Measurements from ENCODE around the gene FOXL2. TPM values are rescaled to one million over a fixed set of nuclear protein-coding genes. Genes with fewer than 3 reads are reported as not detected.
A peak's percentile ranks its signal among the peaks of the same experiment; 100 is the strongest.

The FOXL2 gene
- total RNA-seq (not detected), polyA plus RNA-seq (not detected)

GRCh38 chr3:138946663-138947494 is at the start of gene FOXL2, which contains the start of gene FOXL2NB:
FOXL2 (minus strand) TSS chr3:138947137; CDS start chr3:138946722, 415 bp downstream.
FOXL2NB (plus strand) TSS chr3:138947217; CDS start chr3:138947365, 148 bp downstream.
- H3K9me3 ChIP-seq = no peaks in the 10 kb centered on the region
- TF ChIP-seq POLR2A (IDR thresholded peaks at IDR 0.05) (no peak), POLR2AphosphoS5 (IDR thresholded peaks at IDR 0.05) (no peak), EP300 (IDR thresholded peaks at IDR 0.05) (no peak), CTCF (IDR thresholded peaks at IDR 0.05) (no peak)
- H3K27me3 ChIP-seq = peaks cover 87 to 100% (median 95%) of the 10 kb centered on the region in 3 donors
- no peak within 1 kb of the TSS for H3K27ac ChIP-seq
- intact Hi-C loops (cut with DNase I) = no loop called here
- WGBS, 2 donors = 1% methylated on average over 78 of the region's 78 CpGs
- peak within 1 kb of the TSS; percentile 9 to 54 (median 41) for H3K4me3 ChIP-seq
- no peaks in the 10 kb centered on the region for H3K36me3 ChIP-seq
- no peak for DNase-seq
- peaks cover 2 to 50% (median 47%) of the 10 kb centered on the region in 4 donors for H3K4me1 ChIP-seq

- no peaks in the 10 kb centered on the region for H3K4me1 ChIP-seq
- no peak overlapping the region for H3K4me3 ChIP-seq
- DNase-seq = no peak
- H3K27ac ChIP-seq = no peak overlapping the region
- H3K36me3 ChIP-seq = no peaks in the 10 kb centered on the region
- H3K27me3 ChIP-seq = peaks cover 0 to 4% (median 0%) of the 10 kb centered on the region in 3 donors
- intact Hi-C loops (cut with DNase I) = no loop called here
- TF ChIP-seq POLR2A (IDR thresholded peaks at IDR 0.05) = no peak
- TF ChIP-seq POLR2AphosphoS5 (IDR thresholded peaks at IDR 0.05) = no peak
- no peak for TF ChIP-seq CTCF (IDR thresholded peaks at IDR 0.05)
- no peak for TF ChIP-seq EP300 (IDR thresholded peaks at IDR 0.05)
- peaks cover 0 to 5% (median 0%) of the 10 kb centered on the region in 4 donors for H3K9me3 ChIP-seq
- 74 to 80% methylated on average over 1 of the region's 1 CpG for WGBS, 2 donors
Observed at GRCh38 chr3:138995706-138996105, 48.8 kb upstream of the FOXL2 start.

GRCh38 chr3:138987181-138987580 is 40.2 kb upstream of the FOXL2 start:
- H3K27me3 ChIP-seq = no peaks in the 10 kb centered on the region
- TF ChIP-seq POLR2AphosphoS5 (IDR thresholded peaks at IDR 0.05) (no peak), EP300 (IDR thresholded peaks at IDR 0.05) (no peak), POLR2A (IDR thresholded peaks at IDR 0.05) (no peak), CTCF (IDR thresholded peaks at IDR 0.05) (no peak)
- no peak overlapping the region for H3K27ac ChIP-seq
- H3K36me3 ChIP-seq = no peaks in the 10 kb centered on the region
- intact Hi-C loops (cut with DNase I) = no loop called here
- DNase-seq = no peak
- 96 to 97% methylated on average over 2 of the region's 2 CpGs for WGBS, 2 donors
- no peak overlapping the region for H3K4me3 ChIP-seq
- H3K4me1 ChIP-seq = no peaks in the 10 kb centered on the region
- no peaks in the 10 kb centered on the region for H3K9me3 ChIP-seq

- 59 to 69% methylated on average over 4 of the region's 4 CpGs for WGBS, 2 donors
- DNase-seq = no peak
- intact Hi-C loops (cut with DNase I) = no loop called here
Observed at GRCh38 chr3:138985932-138986331, 39.0 kb upstream of the FOXL2 start.

More at GRCh38 chr3:138985932-138986331, 39.0 kb upstream of the FOXL2 start:
- no peaks in the 10 kb centered on the region for H3K4me1 ChIP-seq
- H3K36me3 ChIP-seq = no peaks in the 10 kb centered on the region
- H3K27me3 ChIP-seq = no peaks in the 10 kb centered on the region
- H3K4me3 ChIP-seq = no peak overlapping the region
- H3K9me3 ChIP-seq = no peaks in the 10 kb centered on the region
- no peak for TF ChIP-seq POLR2AphosphoS5 (IDR thresholded peaks at IDR 0.05)
- TF ChIP-seq POLR2A (IDR thresholded peaks at IDR 0.05) = no peak
- TF ChIP-seq EP300 (IDR thresholded peaks at IDR 0.05) = no peak
- TF ChIP-seq CTCF (IDR thresholded peaks at IDR 0.05) = no peak
- no peak overlapping the region for H3K27ac ChIP-seq
